Activated CD4-positive, alpha-beta T cell treated with anti-CD3 and anti-CD28 coated beads for 24 hours (primary cell): ENCODE results near the gene TMEM151A.

Source experiments
- DNase-seq, 2 donors: peaks; one replicate each; pipeline ENCODE4 v3.0.0-alpha.2; 2020; ENCODE audit warnings: low read depth in 2 of 2

TMEM151A gene

GRCh38 chr11:66336234-66337102, 44.8 kb downstream of the TMEM151A start, which contains the start of gene RIN1:
Gene RIN1 (minus strand): TSS chr11:66336434. CDS start chr11:66336402, 32 bp downstream.
- peak in 1 of 2 donors; percentile 47 for DNase-seq

- DNase-seq: no peak
Measured at GRCh38 chr11:66337103-66337899, 45.6 kb downstream of the TMEM151A start.

GRCh38 chr11:66338276-66339161, 46.8 kb downstream of the TMEM151A start:
- no peak for DNase-seq

- no peak for DNase-seq
Measured at GRCh38 chr11:66339162-66339675, 47.5 kb downstream of the TMEM151A start.

- DNase-seq: no peak
Measured at GRCh38 chr11:66339686-66340483, 48.2 kb downstream of the TMEM151A start.

DNA sequence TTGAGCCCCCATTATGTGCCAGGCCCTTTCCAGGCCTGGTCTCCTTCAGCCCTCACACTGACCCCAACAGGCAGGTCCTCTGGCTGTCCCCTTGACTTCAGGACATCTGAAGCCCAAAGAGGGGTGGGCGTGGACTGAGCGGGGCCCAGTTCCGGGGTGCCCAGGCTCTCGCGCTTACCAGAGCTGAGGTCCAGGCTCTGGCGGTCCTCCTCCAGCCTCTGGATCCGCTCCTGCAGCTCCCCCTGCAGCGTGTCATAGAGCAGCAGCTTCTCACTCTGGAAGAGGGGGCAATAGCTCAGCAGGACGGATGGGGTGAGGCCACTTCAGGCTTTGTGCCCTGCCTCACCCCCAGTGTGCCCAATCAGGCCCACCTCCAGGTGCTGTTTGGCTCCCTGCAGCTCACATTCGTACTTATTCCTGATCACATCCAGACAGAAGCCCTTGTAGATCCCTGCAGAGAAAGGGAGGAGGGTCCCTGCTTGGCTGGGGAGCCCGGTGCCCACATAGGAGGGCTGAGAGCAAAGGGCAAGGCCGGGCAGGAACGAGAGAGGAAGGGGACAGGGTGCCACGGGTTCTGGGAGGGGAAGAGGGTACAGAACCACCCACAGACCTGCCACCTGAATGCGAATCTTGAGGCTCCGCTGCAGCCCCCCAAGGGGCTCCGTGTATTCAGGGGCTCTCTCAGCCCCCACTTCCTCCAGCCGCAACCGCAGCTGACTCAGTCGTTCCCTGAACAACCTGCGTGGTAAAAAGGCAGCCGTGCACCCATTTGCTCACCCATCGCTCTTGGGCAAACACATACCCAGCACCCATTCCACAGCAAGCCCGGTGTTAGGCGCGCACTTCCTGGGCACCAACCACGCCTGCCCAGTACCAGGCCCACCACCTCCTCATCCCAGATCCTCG, 49.2 kb downstream of the TMEM151A start:
- no peak for DNase-seq

GRCh38 chr11:66341502-66342126, 49.9 kb downstream of the TMEM151A start:
- DNase-seq: no peak

DNA sequence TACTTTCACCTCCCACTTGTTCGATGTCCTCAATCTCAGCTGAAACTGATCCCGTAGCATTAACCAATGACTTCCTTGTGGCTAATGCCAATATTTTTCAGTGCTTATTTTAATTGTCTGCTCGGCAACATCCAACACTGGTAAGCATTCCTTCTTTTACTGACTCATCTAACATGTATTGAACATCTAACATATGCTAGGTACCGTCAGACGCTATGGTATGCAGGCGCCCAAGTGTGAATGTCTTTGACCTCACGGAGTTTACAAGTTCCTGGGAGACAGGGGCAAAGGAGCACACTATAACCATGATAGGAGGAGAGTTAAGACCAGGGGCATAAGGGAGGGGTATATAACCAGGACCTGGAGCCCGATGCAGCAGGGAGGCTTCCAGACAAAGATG, 51.5 kb downstream of the TMEM151A start:
- DNase-seq: no peak

DNA sequence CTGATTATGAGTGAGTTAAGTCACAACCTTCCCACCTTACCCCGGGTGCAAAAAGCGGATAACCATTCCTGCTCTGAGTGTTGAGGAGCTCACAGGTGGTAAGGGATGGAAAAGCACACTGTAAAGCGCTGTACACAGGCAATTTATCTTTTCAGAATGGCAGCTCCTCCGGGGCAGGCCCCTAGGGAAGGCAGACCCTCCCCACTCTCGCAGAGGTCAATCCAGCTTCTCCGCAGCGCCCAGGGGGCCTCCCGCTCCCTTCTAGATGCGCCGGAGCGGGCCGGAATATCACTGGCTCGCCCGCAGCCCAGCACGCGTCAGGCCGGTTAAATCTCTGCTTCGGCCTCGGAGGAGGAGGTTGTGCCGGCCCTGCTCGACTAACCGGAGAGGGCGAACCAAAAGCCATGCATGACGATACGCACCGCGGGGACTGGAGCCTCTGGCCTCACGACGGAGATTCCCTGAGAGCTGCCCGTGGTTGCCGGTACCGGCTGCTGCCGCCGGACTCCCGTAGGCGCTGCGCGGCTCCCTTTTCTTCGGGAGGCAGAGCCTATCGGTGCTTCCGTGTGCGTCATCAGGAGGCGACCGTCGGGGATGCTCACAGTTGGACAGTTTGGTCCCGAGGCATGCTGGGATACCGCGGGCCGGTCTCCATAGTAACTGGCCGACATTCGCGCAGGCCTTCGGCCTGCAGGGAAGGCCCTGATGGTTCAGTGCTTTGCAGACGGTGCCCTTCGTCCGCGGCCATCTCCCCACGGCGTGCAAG, 53.0 kb downstream of the TMEM151A start, which contains the start of gene BRMS1:
Gene BRMS1, minus strand, starts transcription at position 555 of the 766 bp plus-strand sequence. CDS start 2,870 bp downstream, outside the sequence.
- DNase-seq: peak; percentile 86 to 97

- no peak for DNase-seq
Measured at GRCh38 chr11:66345316-66345649, 53.6 kb downstream of the TMEM151A start.
